K562 (cell line): ENCODE results near the gene LAP3. TPM values are rescaled to one million over a fixed set of nuclear protein-coding genes. Genes with fewer than 3 reads are reported as not detected.

Experiments
- ATAC-seq: fragments of 200-7000 bp; cut with Tn5 transposase; 3 replicates; pipeline ENCODE4 v1.9.1; 2020; ENCODE audit warnings: moderate library complexity
- BruUV-seq: library from RNA; stranded (reverse); fragments of 400-500 nt; replicated peaks from 2 replicates; lab custom pipeline; 2021; lab: Mats Ljungman, UMichigan
- CTCF ChIA-PET: fragments of 300-600 bp; formaldehyde crosslinking; extraction: SDS; loops from one replicate; lab custom pipeline; 2021; ENCODE audit warnings: low intra/inter-chr PET ratio; lab: Yijun Ruan, JAX
- POLR2A ChIA-PET: fragments of 300-600, 350-650 bp; sonication (Branson Sonifier 250); formaldehyde crosslinking; extraction: SDS; loops from one replicate; lab custom pipeline; 2021; ENCODE audit warnings: antibody characterized with exemption, inconsistent platforms; lab: Yijun Ruan, JAX
- DNase-seq, 4 experiments: peaks; one replicate each; pipeline versions ENCODE4 v3.0.0 to v3.0.0-alpha.2; 2011 to 2018; ENCODE audit warnings: low spot score in 3 of 4, mixed read lengths in 3 of 4; ENCODE audit errors: extremely low read depth in 1 of 4
- FAIRE-seq: peaks from 2 replicates; lab custom pipeline; 2011; peaks lifted over from hg19 to GRCh38; lab: Jason Lieb, UNC
- H2AFZ ChIP-seq: 2 replicates; pipeline ENCODE4 v1.6.0; 2011; ENCODE audit warnings: low read depth, low read length, control low read depth, inconsistent platforms
- H3K27ac ChIP-seq: fragments of 200-600 bp; 3 replicates; pipeline ENCODE4 v1.8.0; 2011; ENCODE audit warnings: low read depth, mild to moderate bottlenecking, control low read depth, inconsistent platforms, low read length, moderate library complexity, mixed read lengths; ENCODE audit errors: extremely low read depth
- H3K27me3 ChIP-seq, 2 experiments: fragments of 300-600 bp in 1 of 2; 2 replicates in 1 of 2; 3 replicates in 1 of 2; pipeline versions ENCODE4 v1.6.0 to v1.8.0; 2011; ENCODE audit warnings: inconsistent platforms in 2 of 2, low read length in 2 of 2, mild to moderate bottlenecking in 1 of 2, mixed read lengths in 1 of 2, moderate library complexity in 1 of 2; ENCODE audit not compliant: control insufficient read depth in 2 of 2, insufficient read depth in 2 of 2
- H3K36me3 ChIP-seq: fragments of 300-600 bp; 3 replicates; pipeline ENCODE4 v1.8.0; 2011; ENCODE audit warnings: mild to moderate bottlenecking, low read length, inconsistent platforms; ENCODE audit not compliant: control insufficient read depth, insufficient read depth
- H3K4me1 ChIP-seq, 2 experiments: fragments of 200-600 bp in 1 of 2; replicated peaks in 1 of 2; 2 replicates in 1 of 2; 3 replicates in 1 of 2; pipeline versions ENCODE4 v1.5.1 to v1.8.0; 2011; ENCODE audit warnings: inconsistent platforms in 2 of 2, low read length in 2 of 2, mild to moderate bottlenecking in 1 of 2, mixed read lengths in 1 of 2, moderate library complexity in 1 of 2; ENCODE audit not compliant: control insufficient read depth in 2 of 2, insufficient read depth in 2 of 2
- H3K4me2 ChIP-seq: 2 replicates; pipeline ENCODE4 v1.6.1; 2011; ENCODE audit warnings: low read length, control low read depth, inconsistent platforms, mixed read lengths; ENCODE audit not compliant: insufficient read depth
- H3K4me3 ChIP-seq: fragments of 200-600 bp; sonication (generic), shearing (Covaris generic); 2 replicates; pipeline ENCODE4 v1.5.1; 2016; ENCODE audit warnings: control low read depth, inconsistent platforms
- H3K79me2 ChIP-seq: fragments of 200-600 bp; 3 replicates; pipeline ENCODE4 v1.8.0; 2011; ENCODE audit warnings: low read length, inconsistent platforms; ENCODE audit not compliant: control insufficient read depth, insufficient read depth
- H3K9ac ChIP-seq, 2 experiments: 2 replicates each; pipeline versions ENCODE4 v1.6.0 to v1.6.1; 2011; ENCODE audit warnings: low read depth in 2 of 2, low read length in 2 of 2, control low read depth in 1 of 2, inconsistent platforms in 1 of 2, mild to moderate bottlenecking in 1 of 2, mixed read lengths in 1 of 2; ENCODE audit not compliant: insufficient read depth in 1 of 2
- H3K9me1 ChIP-seq: one replicate; pipeline ENCODE4 v1.6.0; 2011; ENCODE audit warnings: inconsistent platforms, mild to moderate bottlenecking, low read length, moderate library complexity; ENCODE audit not compliant: control insufficient read depth, insufficient read depth
- H3K9me3 ChIP-seq: replicated peaks from 2 replicates; pipeline ENCODE4 v1.5.1; 2011; ENCODE audit warnings: low read depth, low read length, inconsistent platforms; ENCODE audit not compliant: control insufficient read depth, insufficient read depth
- H4K20me1 ChIP-seq: replicated peaks from 2 replicates; pipeline ENCODE4 v1.6.1; 2011; ENCODE audit warnings: low read length, inconsistent platforms, mixed read lengths; ENCODE audit not compliant: control insufficient read depth, insufficient read depth
- CHD4 ChIP-seq: fragments of 200-600 bp; sonication (generic); IDR thresholded peaks from 3 replicates; pipeline ENCODE4 v1.6.1; 2012; ENCODE audit warnings: low read depth, mild to moderate bottlenecking, mixed read lengths, low read length, inconsistent platforms; ENCODE audit not compliant: insufficient read depth, insufficient replicate concordance, poor library complexity, severe bottlenecking
- KLF6 ChIP-seq: fragments of 250-450 bp; sonication (Bioruptor Pico); IDR thresholded peaks from 2 replicates; pipeline ENCODE4 v1.4.0; 2020; ENCODE audit warnings: mild to moderate bottlenecking, moderate library complexity, borderline replicate concordance
- MEF2A ChIP-seq: IDR thresholded peaks from 2 replicates; pipeline ENCODE4 v1.6.1; 2011; ENCODE audit warnings: low read depth, mild to moderate bottlenecking, low read length, moderate library complexity; ENCODE audit not compliant: control insufficient read depth
- RBM22 ChIP-seq: fragments of 200-400 bp; formaldehyde crosslinking; IDR thresholded peaks from 2 replicates; pipeline ENCODE4 v1.6.1; 2018; ENCODE audit warnings: low read length, low read depth; ENCODE audit not compliant: poor library complexity, severe bottlenecking
- TEAD4 ChIP-seq, 2 experiments: sonication (generic) in 1 of 2; formaldehyde crosslinking in 1 of 2; IDR thresholded peaks; 2 replicates each; pipeline versions ENCODE4 v1.6.1 to v1.8.0; 2012 to 2022; ENCODE audit warnings: borderline replicate concordance in 1 of 2, inconsistent platforms in 1 of 2, low read length in 1 of 2, mild to moderate bottlenecking in 1 of 2, missing genetic modification reagents in 1 of 2
- ZNF146 ChIP-seq: IDR thresholded peaks from one replicate; pipeline ENCODE4 v1.6.1; 2018; ENCODE audit warnings: missing compliant biosample characterization; ENCODE audit not compliant: unreplicated experiment
- WGBS: fragments of 100-300 bp; shearing (Covaris generic); methylation state at CpG from one replicate; pipeline ENCODE4 v1.1.6; 2016; ENCODE audit warnings: low coverage, mixed read lengths; ENCODE audit not compliant: insufficient coverage; ENCODE audit errors: missing lambda C conversion rate; 5-methylcytosine and 5-hydroxymethylcytosine counted together
- in situ Hi-C: fragments of 300-500 bp; cut with MboI; formaldehyde crosslinking; loops from 4 replicates; pipeline ENCODE4 v1.15.0; 2018; ENCODE audit warnings: inconsistent platforms, mixed read lengths
- intact Hi-C: fragments of 100-400 bp; cut with micrococcal nuclease; formaldehyde crosslinking; loops from 2 replicates; pipeline ENCODE4 v1.14.2; 2022
- polyA plus RNA-seq, 8 experiments: library from polyadenylated mRNA; depleted of rRNA in 4 of 8; stranded (reverse) in 5 of 8; unstranded in 3 of 8; fragments of >200 nt; fragmentation: Nextera tagmentation in 2 of 8; fragmentation: Illumina TruSeq in 1 of 8; extraction: Ambion mirVana in 2 of 8; extraction: Trizol in 1 of 8; gene quantifications; 2 replicates each; pipeline versions ENCODE4 v1.2.1 to v1.2.3, GENCODE V29; 2011 to 2014; ENCODE audit warnings: inconsistent platforms in 1 of 8, missing spikeins in 1 of 8
- total RNA-seq, 7 experiments: library from RNA; depleted of rRNA in 6 of 7; stranded (reverse); fragments of >200 nt in 6 of 7; fragmentation: Illumina TruSeq in 2 of 7; extraction: Trizol in 2 of 7; gene quantifications; 2 replicates each; pipeline versions ENCODE4 v1.2.1 to v1.2.3, GENCODE V29; 2011 to 2021; ENCODE audit warnings: low replicate concordance in 1 of 7

Gene LAP3
- total and polyA plus RNA-seq, 9 of the 15 experiments (the other 6 are each of a cell fraction or from before 2014, with no cell fraction given): 82.3 to 170 (median 107) TPM

GRCh38 chr4:17654701-17655100 is 77.7 kb downstream of the LAP3 start:
- POLR2A ChIA-PET: no interaction called here
- Histone ChIP-seq H3K27me3 (peaks cover 21 to 41% of the 10 kb centered on the region in 2 experiments; a peak in 4 of 5 replicates), H3K9me3 (no peaks in the 10 kb centered on the region), H3K9me1 (no peaks in the 10 kb centered on the region), H3K4me1 (0 out of 5 replicates have a peak, but pooled peaks cover 0 to 3% of the 10 kb centered on the region in 2 experiments), H3K9ac (no peak overlapping the region), H3K79me2 (no peaks in the 10 kb centered on the region)
- DNase-seq: no peak
- no peak for FAIRE-seq
- no TSS peak for BruUV-seq
- TF ChIP-seq CHD4: no peak
- TF ChIP-seq TEAD4 (IDR thresholded peaks at IDR 0.05; ENCODE audit: low read length): no peak
- TF ChIP-seq TEAD4 (CRISPR knock-in tag; IDR thresholded peaks at IDR 0.05; ENCODE audit: borderline replicate concordance): no peak
- no peak for TF ChIP-seq MEF2A
- TF ChIP-seq KLF6 (CRISPR knock-in tag): no peak
- no peak for TF ChIP-seq ZNF146
- TF ChIP-seq RBM22: no peak
- TF ChIP-seq, all 486 proteins: peak for 0
- Histone ChIP-seq H3K27ac (no peak overlapping the region), H2AFZ (no peak overlapping the region), H3K4me2 (no peak overlapping the region), H3K4me3 (no peak overlapping the region), H4K20me1 (no peaks in the 10 kb centered on the region; the same call in none of the 2 replicates), H3K36me3 (no peaks in the 10 kb centered on the region)
- intact Hi-C loops (no loop called here), in situ Hi-C loops (loop anchor here (25.0 kb wide), 1 partner anchor 933 kb away; no protein-coding TSS in a partner anchor)
- CTCF ChIA-PET: no interaction called here
- 1% methylated on average over 8 of the region's 8 CpGs for WGBS
- peak; percentile 27; the same call in 1 of the 3 replicates for ATAC-seq
